Measurements from ENCODE around the gene NRXN3.
A peak's percentile ranks its signal among the peaks of the same experiment; 100 is the strongest.

NRXN3 gene

DNA sequence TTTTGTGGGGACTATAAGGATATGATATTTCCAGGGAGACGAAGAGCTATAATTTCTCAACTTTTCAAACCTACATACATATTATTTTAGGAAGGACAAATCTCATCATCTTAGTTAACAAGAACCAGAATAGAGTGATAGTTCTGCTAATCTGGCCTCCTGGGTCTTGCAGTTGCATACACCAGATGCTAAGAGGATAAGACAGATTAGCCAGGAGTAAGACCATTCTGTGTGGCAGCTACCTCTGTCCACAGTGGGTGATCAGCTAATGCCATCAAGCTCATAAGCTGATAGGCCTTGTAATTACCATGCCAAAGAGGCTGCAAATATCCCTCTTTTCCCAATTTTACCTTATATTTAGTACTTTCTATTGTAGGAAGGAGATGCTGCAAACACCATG lies 776.8 kb downstream of the NRXN3 start:
- TF ChIP-seq, protein P1, sequence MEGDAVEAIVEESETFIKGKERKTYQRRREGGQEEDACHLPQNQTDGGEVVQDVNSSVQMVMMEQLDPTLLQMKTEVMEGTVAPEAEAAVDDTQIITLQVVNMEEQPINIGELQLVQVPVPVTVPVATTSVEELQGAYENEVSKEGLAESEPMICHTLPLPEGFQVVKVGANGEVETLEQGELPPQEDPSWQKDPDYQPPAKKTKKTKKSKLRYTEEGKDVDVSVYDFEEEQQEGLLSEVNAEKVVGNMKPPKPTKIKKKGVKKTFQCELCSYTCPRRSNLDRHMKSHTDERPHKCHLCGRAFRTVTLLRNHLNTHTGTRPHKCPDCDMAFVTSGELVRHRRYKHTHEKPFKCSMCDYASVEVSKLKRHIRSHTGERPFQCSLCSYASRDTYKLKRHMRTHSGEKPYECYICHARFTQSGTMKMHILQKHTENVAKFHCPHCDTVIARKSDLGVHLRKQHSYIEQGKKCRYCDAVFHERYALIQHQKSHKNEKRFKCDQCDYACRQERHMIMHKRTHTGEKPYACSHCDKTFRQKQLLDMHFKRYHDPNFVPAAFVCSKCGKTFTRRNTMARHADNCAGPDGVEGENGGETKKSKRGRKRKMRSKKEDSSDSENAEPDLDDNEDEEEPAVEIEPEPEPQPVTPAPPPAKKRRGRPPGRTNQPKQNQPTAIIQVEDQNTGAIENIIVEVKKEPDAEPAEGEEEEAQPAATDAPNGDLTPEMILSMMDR (IDR thresholded peaks at IDR 0.05; ENCODE audit: extremely low read depth, missing control alignments): no peak
- DNase-seq (ENCODE audit: low spot score): no peak

DNA sequence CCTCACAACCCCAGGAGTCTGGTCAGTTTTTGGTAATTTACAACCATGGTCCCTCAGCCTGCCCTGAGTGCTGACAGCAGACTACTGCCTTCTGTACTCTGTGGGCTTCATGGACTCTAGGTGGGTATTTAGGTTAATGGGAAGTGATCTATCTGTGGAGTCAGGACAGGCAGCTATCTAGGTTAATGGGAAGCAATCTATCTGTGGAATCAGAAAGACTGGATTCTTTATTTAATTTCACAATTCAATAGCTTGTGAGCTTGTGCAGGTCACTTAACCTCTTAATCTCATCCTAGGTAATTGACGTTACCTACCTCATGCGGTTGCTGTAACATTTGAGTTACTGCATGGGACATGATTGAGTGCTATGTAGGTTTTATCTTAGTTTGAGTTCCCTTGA lies 777.5 kb downstream of the NRXN3 start:
- TF ChIP-seq, protein P1 (IDR thresholded peaks at IDR 0.05; ENCODE audit: extremely low read depth, missing control alignments): no peak
- DNase-seq (ENCODE audit: low spot score): no peak

DNA sequence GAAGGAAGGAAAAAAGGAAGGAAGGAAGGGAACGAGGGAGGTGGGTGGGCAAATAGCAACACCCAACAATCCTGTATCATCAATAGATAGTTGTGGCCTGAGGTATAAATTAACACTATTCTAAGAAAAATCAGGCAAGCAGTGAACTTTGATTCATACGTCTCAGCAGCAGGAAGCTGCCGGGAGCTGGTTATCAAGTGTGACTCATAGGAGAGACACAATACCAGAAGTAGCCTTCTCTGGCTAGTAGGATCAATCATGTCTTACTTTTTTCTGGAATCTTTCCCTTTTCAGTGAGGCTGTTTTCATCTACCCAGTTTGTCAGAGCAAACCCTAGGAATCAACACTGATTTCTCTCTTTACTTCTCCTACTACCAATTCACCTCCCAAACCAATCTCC lies 780.5 kb downstream of the NRXN3 start:
- DNase-seq (ENCODE audit: low spot score): no peak
- TF ChIP-seq, protein P1 (IDR thresholded peaks at IDR 0.05; ENCODE audit: extremely low read depth, missing control alignments): no peak

DNA sequence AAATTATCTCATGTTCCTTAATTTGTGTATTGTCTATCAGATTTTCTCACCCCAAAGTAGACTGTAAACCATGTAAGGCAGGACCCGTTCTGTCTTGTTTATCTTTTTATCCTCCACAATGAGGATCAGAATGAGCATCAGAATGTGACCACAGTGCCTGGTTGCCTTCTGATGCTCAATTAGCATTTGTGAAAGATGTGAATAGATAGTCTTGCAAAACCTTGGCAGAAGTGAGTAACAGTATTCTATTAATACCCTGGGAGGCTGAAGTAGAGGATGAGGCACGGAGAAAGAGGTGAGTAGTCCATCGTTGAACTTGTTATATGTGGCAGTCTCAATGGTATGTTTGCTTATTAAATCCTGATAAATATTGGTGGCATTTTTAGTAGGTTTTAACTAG lies 781.4 kb downstream of the NRXN3 start:
- DNase-seq (ENCODE audit: low spot score): no peak
- TF ChIP-seq, protein P1 (IDR thresholded peaks at IDR 0.05; ENCODE audit: extremely low read depth, missing control alignments): no peak

DNA sequence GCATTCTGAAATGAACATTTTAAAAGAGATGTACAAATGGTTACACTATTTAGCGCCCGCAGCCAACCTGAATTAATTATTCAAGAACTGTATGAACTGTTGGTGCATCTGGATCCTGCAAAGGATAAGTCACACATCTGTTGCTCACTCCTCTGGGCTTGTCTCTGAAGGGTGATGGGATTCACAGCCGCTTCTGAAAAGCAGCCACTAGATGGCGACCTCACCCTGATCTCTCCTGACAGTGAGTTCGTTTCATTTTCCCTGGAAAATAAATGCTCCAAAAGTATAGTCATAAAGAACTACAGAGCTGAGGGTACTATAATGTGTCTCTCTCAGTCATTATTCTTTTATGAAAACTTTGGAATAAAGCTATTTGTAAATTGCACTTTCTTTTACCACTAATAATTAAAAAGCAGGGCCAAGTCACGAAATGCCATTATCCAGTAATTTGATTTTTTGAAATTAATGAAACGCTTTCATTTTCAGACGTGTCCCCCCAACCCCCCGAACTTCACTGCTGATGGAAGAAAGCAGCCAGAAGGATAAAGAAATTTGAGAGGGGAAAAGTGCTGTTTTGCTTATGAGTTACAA lies 789.6 kb downstream of the NRXN3 start:
- TF ChIP-seq, protein P1 (IDR thresholded peaks at IDR 0.05; ENCODE audit: extremely low read depth, missing control alignments): peak; percentile 93
- peak; percentile 55 for DNase-seq (ENCODE audit: low spot score)

DNA sequence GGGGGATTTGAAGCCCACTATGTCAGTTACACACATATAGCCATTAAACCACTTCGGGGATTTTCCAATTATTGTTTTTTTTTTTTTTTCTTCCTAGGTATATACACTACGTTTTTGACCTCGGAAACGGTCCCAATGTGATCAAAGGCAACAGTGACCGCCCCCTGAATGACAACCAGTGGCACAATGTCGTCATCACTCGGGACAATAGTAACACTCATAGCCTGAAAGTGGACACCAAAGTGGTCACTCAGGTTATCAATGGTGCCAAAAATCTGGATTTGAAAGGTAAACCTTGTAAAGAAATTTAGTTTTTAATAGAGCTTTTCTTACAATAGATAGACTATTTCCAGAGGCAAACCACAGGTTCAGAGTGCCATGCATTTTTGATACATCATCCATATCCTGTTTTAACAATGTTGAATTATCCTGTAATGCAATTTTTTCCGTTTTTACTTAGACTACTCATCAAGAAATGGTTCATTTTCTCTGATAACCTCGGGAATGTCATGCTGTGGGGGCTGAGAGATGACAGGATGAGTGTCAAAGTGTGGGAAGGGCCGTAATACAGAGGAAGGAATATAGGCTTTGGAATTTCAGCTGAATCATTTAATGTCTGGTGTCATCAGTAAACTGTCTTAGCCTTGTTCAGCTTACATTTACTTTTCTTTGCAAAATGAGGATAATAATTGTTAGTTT lies 797.1 kb downstream of the NRXN3 start:
- no peak for DNase-seq (ENCODE audit: low spot score)
- TF ChIP-seq, protein P1 (IDR thresholded peaks at IDR 0.05; ENCODE audit: extremely low read depth, missing control alignments): no peak

DNA sequence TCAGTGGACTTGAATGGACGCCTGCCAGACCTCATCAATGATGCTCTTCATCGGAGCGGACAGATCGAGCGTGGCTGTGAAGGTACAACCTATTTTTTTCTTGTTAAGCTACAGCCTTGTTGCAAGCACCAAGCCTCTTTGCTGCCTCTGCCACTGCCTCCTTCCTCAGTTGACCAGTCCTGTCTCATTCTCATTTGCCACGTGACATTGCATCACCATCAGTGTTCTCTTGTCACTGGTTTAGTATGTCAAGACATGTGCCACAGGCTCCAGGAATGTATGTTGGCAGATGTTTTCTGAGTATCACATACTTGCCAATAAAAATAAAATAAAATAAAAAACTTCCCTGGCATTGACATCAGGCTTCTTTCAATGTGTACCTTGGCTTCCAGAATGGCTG lies 798.1 kb downstream of the NRXN3 start:
- TF ChIP-seq, protein P1 (IDR thresholded peaks at IDR 0.05; ENCODE audit: extremely low read depth, missing control alignments): no peak

More for the DNA sequence above, 798.1 kb downstream of the NRXN3 start:
- no peak for DNase-seq (ENCODE audit: low spot score)

Measured in GM20000 (cell line).